K562 (cell line): Measurements from ENCODE around the gene FAM177B.

Source experiments
- POLR2A ChIP-seq: fragments of 450-650 bp; conservative IDR thresholded peaks from 2 replicates; pipeline ENCODE4 v1.6.1; 2016
- SP2 ChIP-seq: IDR thresholded peaks from 2 replicates; pipeline ENCODE4 v1.6.1; 2011; ENCODE audit warnings: mild to moderate bottlenecking, low read depth, low read length, moderate library complexity; ENCODE audit not compliant: poor library complexity, severe bottlenecking; ENCODE audit errors: extremely low read depth
- ZSCAN29 ChIP-seq: fragments of 450-650 bp; IDR thresholded peaks from 2 replicates; pipeline ENCODE4 v1.6.1; 2017
- TF ChIP-seq, protein P1 (sequence below): sonication (generic); formaldehyde crosslinking; IDR thresholded peaks from 2 replicates; pipeline ENCODE4 v1.8.1; 2022; ENCODE audit warnings: missing genetic modification reagents
- TF ChIP-seq, protein P2 (sequence below), 3 experiments: IDR thresholded peaks in 2 of 3; conservative IDR thresholded peaks in 1 of 3; 2 replicates each; pipeline ENCODE4 v1.5.1; 2011 to 2012; ENCODE audit warnings: low read length in 3 of 3, mild to moderate bottlenecking in 3 of 3, control low read depth in 2 of 3, improper control_type of control experiment in 1 of 3, inconsistent platforms in 1 of 3, low read depth in 1 of 3, mixed read lengths in 1 of 3, moderate library complexity in 1 of 3; ENCODE audit not compliant: insufficient read depth in 2 of 3

GRCh38 chr1:222781251-222781650, 44.2 kb downstream of the FAM177B start:
- TF ChIP-seq, protein P1, sequence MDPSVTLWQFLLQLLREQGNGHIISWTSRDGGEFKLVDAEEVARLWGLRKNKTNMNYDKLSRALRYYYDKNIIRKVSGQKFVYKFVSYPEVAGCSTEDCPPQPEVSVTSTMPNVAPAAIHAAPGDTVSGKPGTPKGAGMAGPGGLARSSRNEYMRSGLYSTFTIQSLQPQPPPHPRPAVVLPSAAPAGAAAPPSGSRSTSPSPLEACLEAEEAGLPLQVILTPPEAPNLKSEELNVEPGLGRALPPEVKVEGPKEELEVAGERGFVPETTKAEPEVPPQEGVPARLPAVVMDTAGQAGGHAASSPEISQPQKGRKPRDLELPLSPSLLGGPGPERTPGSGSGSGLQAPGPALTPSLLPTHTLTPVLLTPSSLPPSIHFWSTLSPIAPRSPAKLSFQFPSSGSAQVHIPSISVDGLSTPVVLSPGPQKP (CRISPR knock-in tag), result no peak
- TF ChIP-seq ZSCAN29 (no peak), SP2 (no peak), POLR2A (no peak)
- TF ChIP-seq, protein P2, sequence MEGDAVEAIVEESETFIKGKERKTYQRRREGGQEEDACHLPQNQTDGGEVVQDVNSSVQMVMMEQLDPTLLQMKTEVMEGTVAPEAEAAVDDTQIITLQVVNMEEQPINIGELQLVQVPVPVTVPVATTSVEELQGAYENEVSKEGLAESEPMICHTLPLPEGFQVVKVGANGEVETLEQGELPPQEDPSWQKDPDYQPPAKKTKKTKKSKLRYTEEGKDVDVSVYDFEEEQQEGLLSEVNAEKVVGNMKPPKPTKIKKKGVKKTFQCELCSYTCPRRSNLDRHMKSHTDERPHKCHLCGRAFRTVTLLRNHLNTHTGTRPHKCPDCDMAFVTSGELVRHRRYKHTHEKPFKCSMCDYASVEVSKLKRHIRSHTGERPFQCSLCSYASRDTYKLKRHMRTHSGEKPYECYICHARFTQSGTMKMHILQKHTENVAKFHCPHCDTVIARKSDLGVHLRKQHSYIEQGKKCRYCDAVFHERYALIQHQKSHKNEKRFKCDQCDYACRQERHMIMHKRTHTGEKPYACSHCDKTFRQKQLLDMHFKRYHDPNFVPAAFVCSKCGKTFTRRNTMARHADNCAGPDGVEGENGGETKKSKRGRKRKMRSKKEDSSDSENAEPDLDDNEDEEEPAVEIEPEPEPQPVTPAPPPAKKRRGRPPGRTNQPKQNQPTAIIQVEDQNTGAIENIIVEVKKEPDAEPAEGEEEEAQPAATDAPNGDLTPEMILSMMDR (IDR thresholded peaks at IDR 0.05 in 2 of 3, conservative IDR thresholded peaks at IDR 0.05 in 1 of 3; ENCODE audit: insufficient read depth in 2 of 3, low read depth in 1 of 3, low read length in 3 of 3), result no peak
